BLaER1 (cell line): ENCODE measurements around the gene NAGA.
"Not testable (repeated sequence)": the region's sequence is repeated elsewhere in the genome, so short reads cannot be mapped to it uniquely, and the experiment has no call there.

Source experiments
- H3K27ac ChIP-seq: shearing (Covaris generic); formaldehyde crosslinking; 2 replicates; pipeline ENCODE4 v1.8.1; 2022
- H3K27me3 ChIP-seq: shearing (Covaris generic); formaldehyde crosslinking; 2 replicates; pipeline ENCODE4 v1.8.1; 2022
- H3K36me3 ChIP-seq: shearing (Covaris generic); formaldehyde crosslinking; 2 replicates; pipeline ENCODE4 v1.8.1; 2022
- H3K4me1 ChIP-seq: shearing (Covaris generic); formaldehyde crosslinking; 2 replicates; pipeline ENCODE4 v1.8.1; 2022
- H3K4me2 ChIP-seq: shearing (Covaris generic); formaldehyde crosslinking; 2 replicates; pipeline ENCODE4 v1.8.1; 2022
- H3K4me3 ChIP-seq: shearing (Covaris generic); formaldehyde crosslinking; 2 replicates; pipeline ENCODE4 v1.8.1; 2022
- H3K9ac ChIP-seq: shearing (Covaris generic); formaldehyde crosslinking; 2 replicates; pipeline ENCODE4 v1.8.1; 2022
- H3K9me3 ChIP-seq: shearing (Covaris generic); formaldehyde crosslinking; 2 replicates; pipeline ENCODE4 v1.8.1; 2022
- H4K20me1 ChIP-seq: shearing (Covaris generic); formaldehyde crosslinking; 2 replicates; pipeline ENCODE4 v1.8.1; 2022
- Cebpa-rat ChIP-seq: shearing (Covaris generic); IDR thresholded peaks from 2 replicates; pipeline ENCODE4 v1.8.1; 2022

Gene NAGA

GRCh38 chr22:42070517-42071422 lies at the start of gene NAGA:
Gene NAGA (minus strand): TSS chr22:42070812. CDS start chr22:42070297, 515 bp downstream.
- Histone ChIP-seq H3K4me3 (peak within 1 kb of the TSS; percentile 76), H3K27ac (peak within 1 kb of the TSS; percentile 79), H3K4me2 (peak within 1 kb of the TSS; percentile 99), H3K4me1 (peaks cover 56% of the 10 kb centered on the region), H3K27me3 (peaks cover 19% of the 10 kb centered on the region; the same call in 1 of the 2 replicates), H3K9ac (peak within 1 kb of the TSS; percentile 76), H3K9me3 (no peaks in the 10 kb centered on the region), H4K20me1 (no peaks in the 10 kb centered on the region), H3K36me3 (peaks cover 29% of the 10 kb centered on the region)
- TF ChIP-seq Cebpa-rat = no peak

GRCh38 chr22:42116848-42117424 lies 46.3 kb upstream of the NAGA start:
- TF ChIP-seq Cebpa-rat = no peak
- H3K4me2 ChIP-seq = no peak overlapping the region
- H3K4me1 ChIP-seq = peaks cover 37% of the 10 kb centered on the region
- no peak overlapping the region for H3K4me3 ChIP-seq
- no peaks in the 10 kb centered on the region for H3K27me3 ChIP-seq
- no peaks in the 10 kb centered on the region for H4K20me1 ChIP-seq
- H3K9me3 ChIP-seq = peaks cover 43% of the 10 kb centered on the region
- H3K36me3 ChIP-seq = peaks cover 24% of the 10 kb centered on the region
- H3K9ac ChIP-seq = no peak overlapping the region
- no peak overlapping the region for H3K27ac ChIP-seq

- peaks cover 24% of the 10 kb centered on the region for H3K36me3 ChIP-seq
- not testable (repeated sequence) for H3K4me3 ChIP-seq, H3K27ac ChIP-seq
Measured at GRCh38 chr22:42115420-42115830, 44.8 kb upstream of the NAGA start.

GRCh38 chr22:42114721-42115120 lies 44.1 kb upstream of the NAGA start:
- Histone ChIP-seq H3K4me1 (peaks cover 18% of the 10 kb centered on the region), H3K4me2 (no peak overlapping the region), H3K9me3 (peaks cover 43% of the 10 kb centered on the region), H3K27ac (no peak overlapping the region), H3K36me3 (peaks cover 24% of the 10 kb centered on the region), H3K4me3 (0 out of 2 replicates have a peak overlapping the region, but pooled peaks have one; percentile 12), H4K20me1 (no peaks in the 10 kb centered on the region), H3K9ac (no peak overlapping the region), H3K27me3 (no peaks in the 10 kb centered on the region)
- TF ChIP-seq Cebpa-rat = no peak

More at GRCh38 chr22:42115420-42115830, 44.8 kb upstream of the NAGA start:
- H3K4me2 ChIP-seq, H4K20me1 ChIP-seq, H3K27me3 ChIP-seq, H3K9ac ChIP-seq: not testable (repeated sequence)
- Histone ChIP-seq H3K4me1 (peaks cover 25% of the 10 kb centered on the region), H3K9me3 (peaks cover 43% of the 10 kb centered on the region)

- not testable (repeated sequence) for H3K4me1 ChIP-seq, H3K9ac ChIP-seq, H3K4me3 ChIP-seq, H3K27me3 ChIP-seq, H3K27ac ChIP-seq, H3K4me2 ChIP-seq, H4K20me1 ChIP-seq
- H3K9me3 ChIP-seq = peaks cover 42% of the 10 kb centered on the region
- H3K36me3 ChIP-seq = peaks cover 24% of the 10 kb centered on the region
Measured at GRCh38 chr22:42112793-42113192, 42.2 kb upstream of the NAGA start.

- Histone ChIP-seq H3K27ac (no peak overlapping the region), H3K4me3 (no peak overlapping the region), H3K27me3 (no peaks in the 10 kb centered on the region), H3K4me2 (no peak overlapping the region), H3K9ac (no peak overlapping the region), H3K9me3 (peaks cover 32% of the 10 kb centered on the region), H4K20me1 (no peaks in the 10 kb centered on the region), H3K4me1 (peaks cover 8% of the 10 kb centered on the region), H3K36me3 (peaks cover 21% of the 10 kb centered on the region)
- no peak for TF ChIP-seq Cebpa-rat
Measured at GRCh38 chr22:42111798-42112197, 41.2 kb upstream of the NAGA start.

DNA sequence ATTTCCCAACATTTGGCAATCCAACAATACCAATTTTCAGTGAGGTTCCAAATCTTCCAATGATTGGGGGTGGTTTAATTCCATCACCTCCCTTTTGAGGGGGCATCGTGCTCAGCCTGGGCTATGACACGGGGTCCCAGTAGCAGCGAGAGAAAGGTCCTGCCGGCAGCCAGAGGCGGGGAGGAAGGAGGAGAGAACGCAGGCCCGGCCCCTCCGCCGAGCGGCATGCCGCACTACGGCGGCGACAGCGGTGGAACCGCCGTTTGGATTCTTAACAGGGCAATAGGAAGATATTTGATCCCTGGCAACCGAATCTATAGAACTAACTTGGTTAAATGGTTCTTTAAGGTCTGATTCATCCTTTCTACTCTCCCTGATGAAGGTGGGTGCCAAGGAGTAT lies 38.2 kb upstream of the NAGA start:
- Histone ChIP-seq H3K9me3 (peaks cover 29% of the 10 kb centered on the region), H4K20me1 (no peaks in the 10 kb centered on the region), H3K4me2 (no peak overlapping the region), H3K4me3 (no peak overlapping the region), H3K27ac (no peak overlapping the region), H3K27me3 (no peaks in the 10 kb centered on the region), H3K4me1 (peaks cover 8% of the 10 kb centered on the region), H3K36me3 (peaks cover 22% of the 10 kb centered on the region), H3K9ac (no peak overlapping the region)
- TF ChIP-seq Cebpa-rat = no peak

DNA sequence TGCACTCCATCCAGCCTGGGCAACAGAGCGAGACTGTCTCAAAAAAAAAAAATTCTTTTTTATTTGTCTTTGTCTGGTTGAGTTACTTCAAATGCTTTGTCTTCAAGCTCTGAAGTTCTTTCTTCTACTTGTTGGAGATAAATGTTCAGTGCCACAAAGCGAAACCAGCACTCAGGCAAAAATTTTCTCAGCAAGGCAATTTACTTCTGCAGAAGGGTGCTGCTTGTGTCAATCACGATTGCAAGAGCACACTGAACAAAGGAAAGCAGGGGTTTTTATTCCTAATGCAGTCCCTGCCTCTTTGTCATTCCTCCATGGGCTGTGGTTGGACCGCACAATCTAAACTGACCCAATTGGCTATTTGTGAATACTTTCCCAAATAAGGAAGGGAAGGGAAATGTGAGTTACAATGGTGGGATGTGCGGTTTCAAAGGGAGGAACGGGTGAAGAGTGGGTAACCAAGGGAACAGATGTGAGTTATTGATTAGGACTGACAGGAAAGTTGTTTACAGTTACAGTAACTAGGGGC lies 33.8 kb upstream of the NAGA start:
- peak overlapping the region; percentile 7; the same call in 1 of the 2 replicates for H3K4me3 ChIP-seq
- H3K36me3 ChIP-seq = peaks cover 47% of the 10 kb centered on the region
- H3K27ac ChIP-seq, H3K9ac ChIP-seq, H3K4me1 ChIP-seq, H4K20me1 ChIP-seq, H3K27me3 ChIP-seq, H3K4me2 ChIP-seq: not testable (repeated sequence)
- peaks cover 71% of the 10 kb centered on the region for H3K9me3 ChIP-seq

GRCh38 chr22:42101199-42101598 lies 30.6 kb upstream of the NAGA start:
- H3K27ac ChIP-seq = no peak overlapping the region
- peaks cover 57% of the 10 kb centered on the region for H3K36me3 ChIP-seq
- H3K9me3 ChIP-seq = peaks cover 80% of the 10 kb centered on the region
- H3K27me3 ChIP-seq = no peaks in the 10 kb centered on the region
- no peak for TF ChIP-seq Cebpa-rat
- no peak overlapping the region for H3K4me2 ChIP-seq
- no peaks in the 10 kb centered on the region for H3K4me1 ChIP-seq
- H3K9ac ChIP-seq = no peak overlapping the region
- no peak overlapping the region for H3K4me3 ChIP-seq
- no peaks in the 10 kb centered on the region for H4K20me1 ChIP-seq

DNA sequence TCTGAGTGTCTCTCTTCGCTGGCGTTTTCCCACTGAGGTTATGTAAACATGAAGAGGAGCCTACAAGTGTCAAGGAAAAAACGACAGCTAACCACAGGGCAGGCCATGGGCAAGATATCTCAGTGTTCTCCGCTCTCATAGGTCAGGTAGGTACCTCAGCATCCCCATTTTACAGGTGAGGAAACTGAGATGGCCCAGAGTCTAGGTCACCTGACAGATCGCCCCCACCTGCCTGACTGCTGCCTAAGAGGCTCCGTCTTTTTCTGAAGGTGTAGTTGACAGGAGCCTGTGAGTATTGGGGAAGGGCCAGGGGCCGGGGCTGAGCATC lies 20.8 kb upstream of the NAGA start:
- H3K9ac ChIP-seq = peak overlapping the region; percentile 83
- peak overlapping the region; percentile 77 for H3K27ac ChIP-seq
- H3K4me1 ChIP-seq = peaks cover 26% of the 10 kb centered on the region
- peaks cover 13% of the 10 kb centered on the region; the same call in 1 of the 2 replicates for H4K20me1 ChIP-seq
- peaks cover 25% of the 10 kb centered on the region for H3K36me3 ChIP-seq
- no peak for TF ChIP-seq Cebpa-rat
- peak overlapping the region; percentile 90 for H3K4me3 ChIP-seq
- H3K4me2 ChIP-seq = peak overlapping the region; percentile 80
- no peaks in the 10 kb centered on the region for H3K27me3 ChIP-seq
- H3K9me3 ChIP-seq = peaks cover 12% of the 10 kb centered on the region; the same call in 1 of the 2 replicates
